ENCODE results near the gene DNM3.

The DNM3 gene

DNA sequence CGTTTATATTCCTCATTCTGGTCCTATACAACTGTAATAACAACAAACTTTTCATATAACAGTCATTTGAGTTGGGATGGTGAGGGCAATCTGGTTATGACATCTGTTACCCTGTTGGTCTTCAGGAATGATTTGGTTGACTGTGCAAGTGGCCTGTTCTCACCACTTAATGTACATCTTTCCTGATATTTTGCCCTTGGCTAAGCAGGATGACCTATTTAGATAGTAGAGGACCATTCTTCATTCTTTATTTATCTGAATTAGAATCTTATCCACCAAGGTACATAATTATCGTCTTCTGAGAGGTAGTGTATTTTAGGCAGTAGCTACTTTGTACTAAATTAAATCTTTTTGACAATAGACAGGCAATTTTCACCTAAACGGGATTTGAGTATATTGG is 154.3 kb downstream of the DNM3 start:
- no peak for DNase-seq (ENCODE audit: low read depth)
- TF ChIP-seq, protein P1, sequence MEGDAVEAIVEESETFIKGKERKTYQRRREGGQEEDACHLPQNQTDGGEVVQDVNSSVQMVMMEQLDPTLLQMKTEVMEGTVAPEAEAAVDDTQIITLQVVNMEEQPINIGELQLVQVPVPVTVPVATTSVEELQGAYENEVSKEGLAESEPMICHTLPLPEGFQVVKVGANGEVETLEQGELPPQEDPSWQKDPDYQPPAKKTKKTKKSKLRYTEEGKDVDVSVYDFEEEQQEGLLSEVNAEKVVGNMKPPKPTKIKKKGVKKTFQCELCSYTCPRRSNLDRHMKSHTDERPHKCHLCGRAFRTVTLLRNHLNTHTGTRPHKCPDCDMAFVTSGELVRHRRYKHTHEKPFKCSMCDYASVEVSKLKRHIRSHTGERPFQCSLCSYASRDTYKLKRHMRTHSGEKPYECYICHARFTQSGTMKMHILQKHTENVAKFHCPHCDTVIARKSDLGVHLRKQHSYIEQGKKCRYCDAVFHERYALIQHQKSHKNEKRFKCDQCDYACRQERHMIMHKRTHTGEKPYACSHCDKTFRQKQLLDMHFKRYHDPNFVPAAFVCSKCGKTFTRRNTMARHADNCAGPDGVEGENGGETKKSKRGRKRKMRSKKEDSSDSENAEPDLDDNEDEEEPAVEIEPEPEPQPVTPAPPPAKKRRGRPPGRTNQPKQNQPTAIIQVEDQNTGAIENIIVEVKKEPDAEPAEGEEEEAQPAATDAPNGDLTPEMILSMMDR (conservative IDR thresholded peaks at IDR 0.05; ENCODE audit: low read length): no peak
- H3K4me3 ChIP-seq (ENCODE audit: low read length): no peak overlapping the region

DNA sequence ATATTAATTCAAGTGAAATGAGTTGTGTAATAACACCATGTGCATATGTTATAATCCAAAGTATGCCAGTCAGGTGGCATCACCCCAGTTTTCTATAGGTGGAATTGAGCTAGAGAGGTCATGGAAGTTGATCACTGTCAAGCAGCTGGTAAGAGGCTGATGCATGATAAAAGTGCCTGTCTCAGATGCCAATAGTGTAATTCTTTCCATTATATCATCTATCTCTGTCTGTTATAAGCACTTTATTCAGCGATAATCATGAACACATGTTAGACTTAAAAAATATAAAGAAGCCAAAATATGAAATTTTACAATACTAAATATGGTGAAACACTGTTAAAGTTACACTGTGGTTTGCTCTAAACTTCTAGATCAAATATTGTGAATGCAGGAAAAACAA is 156.6 kb downstream of the DNM3 start:
- TF ChIP-seq, protein P1 (conservative IDR thresholded peaks at IDR 0.05; ENCODE audit: low read length): no peak
- no peak overlapping the region for H3K4me3 ChIP-seq (ENCODE audit: low read length)
- DNase-seq (ENCODE audit: low read depth): no peak

DNA sequence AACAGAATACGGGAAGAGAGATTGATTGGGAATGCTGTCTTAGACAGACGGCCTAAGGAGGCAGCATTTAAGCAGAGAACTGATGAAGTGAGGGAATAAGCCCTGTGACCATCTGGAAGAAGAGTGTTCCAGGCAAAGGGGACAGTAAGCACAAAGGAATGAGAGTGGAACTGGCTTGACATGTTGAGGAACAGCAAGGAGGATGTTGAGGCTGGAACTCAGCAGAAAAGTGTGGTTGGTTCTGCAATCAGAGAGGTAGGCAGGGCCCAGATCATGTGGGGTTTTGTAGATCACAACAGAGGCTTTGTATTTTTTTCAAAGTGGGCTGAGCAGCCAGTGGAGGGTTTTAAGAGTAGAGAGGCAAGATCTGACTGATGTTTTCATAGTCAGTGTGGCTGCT is 157.4 kb downstream of the DNM3 start:
- DNase-seq (ENCODE audit: low read depth): peak; percentile 74
- TF ChIP-seq, protein P1 (conservative IDR thresholded peaks at IDR 0.05; ENCODE audit: low read length): no peak
- no peak overlapping the region for H3K4me3 ChIP-seq (ENCODE audit: low read length)

DNA sequence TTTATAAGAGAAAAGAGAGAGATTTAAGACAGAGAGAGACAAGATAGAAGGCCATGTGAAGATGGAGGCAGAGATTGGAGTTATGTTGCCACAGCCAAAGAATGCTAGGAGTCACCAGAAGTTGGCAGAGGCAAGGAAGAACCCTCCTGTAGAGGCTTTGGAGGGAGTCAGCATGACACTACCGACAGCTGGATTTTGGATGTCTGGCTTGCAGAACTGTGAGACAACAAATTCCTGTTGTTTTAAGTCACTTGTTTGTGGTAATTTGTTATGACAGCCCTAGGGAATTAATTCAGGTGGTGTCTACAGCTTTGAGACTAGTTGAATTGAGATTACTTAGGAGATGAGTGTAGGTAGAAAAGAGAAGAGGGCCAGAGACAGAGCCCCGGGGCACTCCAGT is 158.5 kb downstream of the DNM3 start:
- TF ChIP-seq, protein P1 (conservative IDR thresholded peaks at IDR 0.05; ENCODE audit: low read length): no peak
- no peak overlapping the region for H3K4me3 ChIP-seq (ENCODE audit: low read length)
- DNase-seq (ENCODE audit: low read depth): peak; percentile 91

DNA sequence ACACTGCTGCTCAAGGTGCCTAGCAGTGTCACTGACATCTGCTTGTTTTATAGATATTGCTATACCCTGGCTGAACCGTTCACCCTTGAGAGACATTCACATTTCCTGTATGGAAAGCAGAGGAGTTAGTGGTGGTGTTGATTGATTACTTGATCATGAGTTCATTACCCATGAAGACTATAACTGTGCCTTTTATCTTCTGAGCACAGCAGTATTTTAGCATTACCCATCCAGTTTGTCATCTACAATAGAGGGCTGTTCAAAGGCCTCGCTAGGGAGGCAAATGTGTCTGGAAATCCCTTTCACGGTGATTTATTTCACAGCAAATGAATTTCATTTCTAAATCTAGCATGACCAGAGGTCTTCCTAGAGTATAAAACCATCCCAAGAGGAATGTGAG is 160.0 kb downstream of the DNM3 start:
- H3K4me3 ChIP-seq (ENCODE audit: low read length): no peak overlapping the region
- TF ChIP-seq, protein P1 (conservative IDR thresholded peaks at IDR 0.05; ENCODE audit: low read length): no peak
- DNase-seq (ENCODE audit: low read depth): no peak

DNA sequence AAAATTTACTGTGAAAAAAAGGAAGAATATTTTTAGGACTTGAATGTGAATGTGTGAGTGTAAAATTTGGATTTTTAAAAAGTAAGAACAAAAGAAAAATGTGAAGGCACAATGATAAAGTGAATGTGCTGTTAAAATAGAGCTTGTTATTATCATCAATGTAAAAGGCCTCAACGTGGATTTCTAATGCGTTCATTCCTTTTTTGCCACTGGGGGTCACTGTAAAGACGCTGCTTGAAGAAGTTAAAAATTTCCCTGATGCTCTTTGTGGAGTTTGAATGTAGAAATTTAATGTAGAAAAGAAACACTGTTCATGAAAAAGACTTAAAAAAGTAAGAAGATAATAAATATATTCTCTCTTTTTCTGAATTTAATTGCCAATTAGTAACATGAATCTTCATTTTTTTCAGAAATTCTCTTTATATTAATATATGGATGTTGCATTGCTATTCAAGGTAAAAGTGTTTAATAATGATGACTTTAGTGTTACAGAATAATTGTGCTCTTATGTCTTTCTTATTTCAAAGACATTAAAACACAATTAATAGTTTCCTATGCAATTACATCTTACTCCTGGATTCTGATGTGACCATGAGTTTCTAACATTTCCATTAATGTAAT is 161.5 kb downstream of the DNM3 start:
- no peak overlapping the region for H3K4me3 ChIP-seq (ENCODE audit: low read length)
- peak; percentile 71 for DNase-seq (ENCODE audit: low read depth)
- TF ChIP-seq, protein P1 (conservative IDR thresholded peaks at IDR 0.05; ENCODE audit: low read length): peak; percentile 91

DNA sequence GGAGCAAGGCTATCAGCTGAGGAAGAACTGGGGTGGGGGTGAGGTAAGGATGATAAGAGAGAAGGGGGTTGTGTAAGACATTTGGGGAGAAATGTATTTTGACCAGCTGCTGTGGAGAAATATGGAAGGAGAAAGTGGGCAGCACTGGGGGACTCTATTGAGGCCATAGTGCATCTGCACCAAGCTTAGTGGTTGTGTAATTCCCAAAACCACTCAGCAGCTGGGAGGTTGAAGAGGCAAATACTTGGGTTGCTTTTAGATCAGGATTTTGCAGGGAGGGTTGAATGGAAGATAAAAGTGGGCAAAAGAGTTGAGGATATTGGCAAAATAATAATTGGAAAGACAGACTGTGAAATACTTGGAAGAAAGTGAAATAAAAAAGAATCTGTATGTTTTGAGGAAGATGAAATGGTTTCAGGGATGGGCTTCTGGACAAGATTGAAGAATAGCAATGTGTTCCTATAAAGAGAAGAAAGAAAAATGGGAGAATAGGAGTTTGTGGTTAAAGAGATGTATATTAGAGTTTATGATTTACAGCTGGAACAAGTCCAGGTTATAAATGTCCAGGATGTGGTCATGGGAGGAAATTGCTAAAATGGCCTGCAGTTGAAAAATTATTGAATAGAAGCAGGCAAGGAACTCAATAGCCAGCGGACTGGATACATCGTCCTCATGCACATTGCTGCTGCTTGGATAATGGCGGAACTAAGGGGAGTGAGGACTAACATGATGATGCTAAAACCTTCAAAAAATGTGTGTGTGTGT is 162.7 kb downstream of the DNM3 start:
- peak; percentile 24 for DNase-seq (ENCODE audit: low read depth)
- TF ChIP-seq, protein P1 (conservative IDR thresholded peaks at IDR 0.05; ENCODE audit: low read length): no peak
- no peak overlapping the region for H3K4me3 ChIP-seq (ENCODE audit: low read length)

Measured in AG10803 (cell line).